Cerebellar nuclear complex (tissue), 1 donor: ENCODE measurements around the gene TBCB.
"Not testable (repeated sequence)": the region's sequence is repeated elsewhere in the genome, so short reads cannot be mapped to it uniquely, and the experiment has no call there.

Experiments used
- DNase-seq, 2 experiments: peaks; one replicate each; lab custom pipeline; 2025; lab: John Stamatoyannopoulos, UW

Gene TBCB

GRCh38 chr19:36115453-36116343 lies at the start of gene TBCB:
Gene TBCB, plus strand, starts transcription at chr19:36115468. Its CDS starts 93 bp downstream, at chr19:36115561.
- no peak for DNase-seq

DNA sequence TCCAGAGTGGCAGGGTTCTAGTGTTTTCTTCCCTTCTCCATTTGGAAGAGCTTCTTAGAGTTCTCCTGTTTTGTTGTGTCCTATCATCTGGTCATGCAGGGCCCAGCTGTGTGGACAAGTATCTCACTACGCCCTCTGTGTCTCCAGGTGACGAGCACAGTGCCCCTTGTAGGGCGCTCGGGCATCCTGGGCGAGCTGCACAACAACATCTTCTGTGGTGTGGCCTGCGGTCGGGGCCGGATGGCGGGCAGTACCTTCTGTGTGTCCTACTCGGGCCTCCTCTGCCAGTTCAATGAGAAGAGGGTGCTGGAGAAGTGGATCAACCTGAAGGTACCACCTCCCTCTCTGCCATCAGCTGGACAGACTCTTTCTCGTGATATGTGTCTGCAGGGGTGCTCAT lies 47.6 kb upstream of the TBCB start:
- no peak for DNase-seq

DNA sequence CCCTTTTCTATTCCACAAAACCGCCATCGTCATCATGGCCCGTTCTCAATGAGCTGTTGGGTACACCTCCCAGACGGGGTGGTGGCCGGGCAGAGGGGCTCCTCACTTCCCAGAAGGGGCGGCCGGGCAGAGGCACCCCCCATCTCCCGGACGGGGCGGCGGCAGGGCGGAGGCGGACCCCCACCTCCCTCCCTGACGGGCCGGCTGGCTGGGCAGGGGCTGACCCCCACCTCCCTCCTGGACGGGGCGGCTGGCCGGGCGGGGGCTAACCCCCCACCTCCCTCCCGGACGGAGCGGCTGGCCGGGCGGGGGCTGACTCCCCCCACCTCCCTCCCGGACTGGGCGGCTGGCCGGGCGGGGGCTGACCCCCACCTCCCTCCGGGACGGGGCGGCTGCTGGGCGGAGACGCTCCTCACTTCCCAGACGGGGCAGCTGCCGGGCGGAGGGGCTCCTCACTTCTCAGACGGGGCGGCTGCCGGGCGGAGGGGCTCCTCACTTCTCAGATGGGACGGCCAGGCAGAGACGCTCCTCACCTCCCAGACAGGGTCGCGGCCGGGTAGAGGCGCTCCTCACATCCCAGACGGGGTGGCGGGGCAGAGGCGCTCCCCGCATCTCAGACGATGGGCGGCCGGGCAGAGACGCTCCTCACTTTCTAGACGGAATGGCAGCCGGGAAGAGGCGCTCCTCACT lies 46.3 kb upstream of the TBCB start:
- DNase-seq = not testable (repeated sequence)

DNA sequence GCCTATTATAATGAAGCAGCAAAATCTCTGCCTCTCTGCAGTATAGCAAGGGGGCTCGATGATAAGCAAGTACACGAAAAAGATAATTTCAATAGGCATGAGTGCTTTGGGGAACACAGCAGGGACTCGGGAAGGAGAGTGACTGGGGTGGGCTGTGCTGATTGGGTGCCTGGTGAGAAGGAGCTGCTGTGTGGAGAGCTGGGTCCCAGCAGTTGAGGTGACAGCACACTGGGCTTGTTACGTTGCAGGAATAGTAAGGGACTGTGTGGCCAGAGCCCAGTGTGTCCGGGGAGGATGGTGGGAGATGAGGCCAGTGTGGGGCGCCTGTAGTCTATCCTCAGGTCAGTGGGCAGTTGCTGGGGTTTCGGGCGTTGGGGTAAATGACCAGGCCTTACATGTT lies 43.2 kb upstream of the TBCB start:
- no peak for DNase-seq

GRCh38 chr19:36073121-36073876 lies 42.0 kb upstream of the TBCB start:
- DNase-seq = no peak

DNA sequence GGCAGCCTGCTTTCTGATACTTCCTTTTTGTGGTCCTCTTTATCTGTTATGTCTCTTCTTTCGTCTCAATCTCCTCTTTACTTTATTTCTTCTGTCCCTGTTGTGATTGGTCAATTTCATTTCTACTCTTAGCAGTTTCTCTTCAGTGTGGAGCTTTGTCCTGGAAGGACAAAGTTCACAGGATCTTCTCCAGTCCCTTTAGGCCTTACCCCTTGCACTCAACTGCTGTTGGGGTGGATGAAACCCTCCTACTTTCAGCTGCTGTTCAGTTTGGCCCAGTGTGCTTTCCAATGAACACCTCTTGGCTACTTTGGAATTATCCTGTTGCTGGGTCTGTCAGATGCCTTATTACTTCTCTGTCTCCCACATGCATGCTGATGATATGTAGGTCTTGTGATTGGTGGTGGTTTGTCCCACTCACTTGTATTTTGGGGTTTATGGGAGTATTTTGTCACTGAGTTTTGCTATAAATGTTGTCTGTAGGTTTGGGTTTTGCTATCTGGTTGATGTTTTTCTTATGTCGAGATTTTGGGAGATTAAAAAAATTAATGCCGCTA lies 35.8 kb upstream of the TBCB start:
- DNase-seq = no peak

DNA sequence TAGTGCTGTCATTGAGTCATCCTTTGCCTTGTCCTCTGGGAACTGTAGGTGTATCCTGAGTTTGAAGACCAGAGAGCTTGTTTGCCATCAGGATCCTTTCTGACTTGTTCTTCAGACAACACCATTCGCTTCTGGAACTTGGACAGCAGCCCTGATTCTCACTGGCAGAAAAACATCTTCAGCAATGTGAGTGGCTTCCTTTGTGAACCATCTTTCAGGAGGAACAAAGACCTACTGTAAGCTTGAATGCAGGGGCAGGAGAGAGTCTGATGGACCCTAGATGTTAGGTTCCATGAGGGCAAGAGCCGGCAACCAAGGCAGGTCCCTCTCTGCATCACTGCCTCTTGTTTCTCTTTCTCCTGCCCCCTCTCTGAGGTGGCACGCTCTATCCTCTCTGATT lies 33.9 kb upstream of the TBCB start:
- DNase-seq = no peak

GRCh38 chr19:36081894-36082293 lies 33.4 kb upstream of the TBCB start:
- no peak for DNase-seq

DNA sequence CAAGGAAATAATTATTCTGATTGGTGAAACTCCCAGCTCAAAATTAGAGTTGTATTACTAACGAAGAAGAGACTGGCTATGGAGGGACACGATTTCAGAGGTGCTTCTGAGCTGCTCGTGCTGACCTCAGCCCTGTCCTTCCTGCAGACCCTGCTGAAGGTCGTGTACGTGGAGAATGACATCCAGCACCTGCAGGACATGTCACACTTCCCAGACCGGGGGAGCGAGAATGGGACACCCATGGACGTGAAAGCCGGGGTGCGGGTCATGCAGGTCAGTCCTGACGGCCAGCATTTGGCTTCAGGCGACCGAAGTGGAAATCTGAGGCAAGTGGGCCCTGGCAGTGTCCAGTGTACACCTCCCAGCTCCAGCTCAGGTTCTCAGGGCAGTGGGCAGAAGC lies 32.4 kb upstream of the TBCB start:
- DNase-seq = no peak

GRCh38 chr19:36084231-36085009 lies 30.8 kb upstream of the TBCB start:
- DNase-seq = no peak

DNA sequence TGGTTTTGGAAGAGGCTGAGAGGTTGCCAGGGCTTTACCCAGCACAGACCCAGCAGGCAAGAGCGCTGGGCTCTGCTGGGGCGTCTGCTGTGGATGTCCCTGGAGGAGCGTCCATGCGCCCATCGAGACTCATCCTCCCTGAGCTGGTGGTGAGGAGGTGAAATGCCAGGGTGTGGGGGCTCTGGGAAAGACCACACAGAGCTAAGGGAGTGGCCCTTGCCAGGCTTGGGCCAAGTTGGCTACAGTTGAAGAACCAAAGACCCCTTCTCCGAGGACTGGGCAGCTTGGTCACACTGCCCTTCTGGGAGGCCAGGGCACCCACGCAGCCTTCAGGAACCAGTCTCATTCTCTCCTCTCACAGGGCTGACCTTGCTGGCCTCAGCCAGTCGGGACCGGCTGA lies 28.9 kb upstream of the TBCB start:
- DNase-seq = no peak

DNA sequence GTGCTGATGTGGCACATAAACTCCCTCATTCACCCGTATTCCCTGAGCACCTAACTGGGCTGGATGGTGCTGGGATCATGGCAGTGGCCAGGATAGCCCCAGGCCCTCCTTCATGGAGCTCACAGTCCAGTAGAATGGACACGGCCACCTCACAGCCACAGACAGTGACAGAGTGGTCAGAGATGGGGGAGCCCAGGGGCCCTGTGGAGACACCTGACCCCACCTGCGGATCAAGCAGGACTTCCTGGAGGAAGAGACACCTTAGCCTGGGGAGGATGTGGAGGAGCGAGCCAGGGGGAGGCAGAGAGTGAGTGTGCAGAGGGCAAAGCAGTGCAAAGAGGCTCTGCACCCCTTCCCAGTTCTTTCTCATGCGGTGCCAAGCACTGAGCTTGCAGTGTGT lies 25.4 kb upstream of the TBCB start:
- DNase-seq = no peak

DNA sequence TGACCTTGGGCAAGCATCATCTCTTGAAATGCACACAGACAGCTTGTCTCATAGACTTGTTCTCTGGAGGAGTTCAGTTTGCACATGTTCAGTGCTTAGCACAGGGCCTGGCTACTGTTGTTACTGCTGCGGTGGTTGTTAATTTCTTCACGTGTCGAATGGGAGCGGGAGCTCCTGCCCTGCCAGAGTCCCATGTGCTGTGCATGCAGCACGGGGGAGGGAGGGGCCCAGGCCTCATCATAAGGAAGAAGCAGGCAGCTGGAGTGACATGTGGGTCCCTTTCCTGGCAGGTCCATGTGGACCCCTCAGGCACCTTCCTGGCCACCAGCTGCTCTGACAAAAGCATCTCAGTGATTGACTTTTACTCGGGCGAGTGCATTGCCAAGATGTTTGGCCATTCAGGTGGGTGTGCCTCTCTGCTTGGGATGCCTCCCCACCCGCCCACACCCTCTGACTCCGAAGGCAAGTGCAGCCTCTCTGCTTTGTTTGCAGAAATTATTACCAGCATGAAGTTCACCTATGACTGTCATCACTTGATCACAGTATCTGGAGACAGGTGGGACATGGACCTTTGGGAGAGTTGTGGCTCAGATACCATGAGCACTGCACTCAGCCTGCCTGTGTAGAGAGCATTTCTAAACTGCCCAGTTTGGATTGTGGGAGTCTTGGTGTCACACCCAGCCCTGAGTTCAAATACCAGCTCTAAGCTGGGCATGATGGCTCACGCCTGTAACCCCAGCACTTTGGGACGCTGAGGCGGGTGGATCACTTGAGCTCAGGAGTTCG lies 24.2 kb upstream of the TBCB start:
- DNase-seq = no peak

DNA sequence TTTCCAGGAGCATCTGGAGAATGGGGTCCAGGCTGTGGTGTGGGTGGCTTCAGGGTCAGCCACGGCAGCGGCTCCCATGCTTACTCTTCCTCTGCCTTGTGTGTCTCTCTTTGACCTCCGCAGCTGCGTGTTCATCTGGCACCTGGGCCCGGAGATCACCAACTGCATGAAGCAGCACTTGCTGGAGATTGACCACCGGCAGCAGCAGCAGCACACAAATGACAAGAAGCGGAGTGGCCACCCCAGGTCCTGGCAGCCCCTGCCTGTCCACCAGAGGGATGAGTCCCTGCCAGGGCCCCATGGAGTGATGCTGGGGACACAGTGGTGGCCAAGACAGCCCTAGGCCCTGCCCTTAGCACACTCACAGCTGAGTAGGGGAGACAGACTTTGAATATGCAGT lies 22.7 kb upstream of the TBCB start:
- no peak for DNase-seq

GRCh38 chr19:36093146-36093662 lies 22.1 kb upstream of the TBCB start:
- DNase-seq = no peak

DNA sequence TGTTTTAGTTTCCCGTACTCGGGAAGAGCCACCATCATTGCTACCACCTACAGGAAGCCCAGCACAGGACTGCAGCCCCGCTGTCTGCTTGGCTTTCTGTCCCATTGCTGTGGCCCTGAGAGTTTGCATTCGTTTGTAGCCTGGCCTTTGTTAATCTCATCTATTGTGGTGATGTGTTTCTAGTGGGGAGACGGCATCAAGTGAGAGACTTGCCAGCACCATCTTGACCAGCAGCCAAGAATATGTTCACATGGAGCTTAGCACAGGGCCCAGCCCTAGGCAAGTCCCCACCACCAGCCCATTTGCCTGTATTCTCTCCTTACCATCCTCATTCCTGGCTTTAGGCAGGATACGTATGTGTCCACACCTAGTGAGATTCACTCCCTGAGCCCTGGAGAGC lies 21.6 kb upstream of the TBCB start:
- no peak for DNase-seq

GRCh38 chr19:36097036-36097435 lies 18.2 kb upstream of the TBCB start:
- no peak for DNase-seq

- peak; percentile 41 to 63 for DNase-seq
Observed at GRCh38 chr19:36099166-36099785, 16.0 kb upstream of the TBCB start.

DNA sequence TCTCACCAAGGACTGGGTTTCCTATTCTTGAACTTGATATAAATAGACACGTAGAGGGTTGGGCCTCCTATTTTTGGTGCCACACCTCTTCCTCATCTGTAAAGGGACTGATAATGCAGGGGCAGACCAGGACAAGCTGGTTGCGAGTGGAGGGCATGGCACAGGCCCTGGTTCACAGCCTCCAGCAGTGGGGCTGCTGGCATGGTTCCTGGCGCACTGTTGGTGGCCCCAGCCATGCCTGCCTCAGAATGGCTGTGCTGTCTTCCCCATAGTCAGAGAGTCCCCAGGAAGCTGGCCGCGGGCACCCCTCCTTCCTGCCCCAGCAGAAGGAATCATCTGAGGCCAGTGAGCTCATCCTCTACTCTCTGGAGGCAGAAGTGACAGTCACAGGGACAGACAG lies 14.8 kb upstream of the TBCB start:
- DNase-seq = peak in 1 of 2 experiments; percentile 39
